IMR-90 (cell line): ENCODE measurements around the gene PASD1. TPM values are rescaled to one million over a fixed set of nuclear protein-coding genes. Genes with fewer than 3 reads are reported as not detected.

Experiments
- ATAC-seq: fragments of 200-7000 bp; cut with Tn5 transposase; 2 replicates; pipeline ENCODE4 v1.9.1; 2020; ENCODE audit warnings: low read depth, mild to moderate bottlenecking, moderate library complexity
- BruUV-seq: library from RNA; stranded (reverse); fragments of 400-500 nt; replicated peaks from 2 replicates; lab custom pipeline; 2021; lab: Mats Ljungman, UMichigan
- CTCF ChIA-PET: fragments of 300-600 bp; formaldehyde crosslinking; extraction: SDS; loops from one replicate; lab custom pipeline; 2021; ENCODE audit warnings: antibody characterized with exemption; lab: Yijun Ruan, JAX
- POLR2A ChIA-PET: fragments of 300-600 bp; sonication (Branson Sonifier 250); formaldehyde crosslinking; loops from one replicate; lab custom pipeline; 2022; ENCODE audit warnings: antibody characterized with exemption; ENCODE audit not compliant: unreplicated experiment; lab: Charles Lee
- DNase-seq: peaks from one replicate; pipeline ENCODE4 v3.0.0; 2013
- H2AFZ ChIP-seq: replicated peaks from 2 replicates; pipeline ENCODE3; 2013; ENCODE audit warnings: low read length, mild to moderate bottlenecking; ENCODE audit not compliant: poor library complexity
- H2AK5ac ChIP-seq: 2 replicates; pipeline ENCODE4 v1.6.1; 2013; ENCODE audit warnings: low read depth, low read length, inconsistent platforms
- H2AK9ac ChIP-seq: replicated peaks from 2 replicates; pipeline ENCODE3; 2013; ENCODE audit warnings: mild to moderate bottlenecking, low read depth, low read length, moderate library complexity; ENCODE audit not compliant: poor library complexity
- H2BK120ac ChIP-seq: 2 replicates; pipeline ENCODE4 v1.6.1; 2013; ENCODE audit warnings: low read depth, low read length, inconsistent platforms
- H2BK15ac ChIP-seq: 3 replicates; pipeline ENCODE4 v1.6.1; 2013; ENCODE audit warnings: low read depth, low read length, inconsistent platforms
- H2BK20ac ChIP-seq: 2 replicates; pipeline ENCODE4 v1.6.1; 2013; ENCODE audit warnings: low read depth, mild to moderate bottlenecking, inconsistent platforms, low read length, moderate library complexity
- H2BK5ac ChIP-seq: 2 replicates; pipeline ENCODE4 v1.6.1; 2013; ENCODE audit warnings: mild to moderate bottlenecking, low read depth, low read length, inconsistent platforms; ENCODE audit not compliant: poor library complexity, severe bottlenecking
- H3K14ac ChIP-seq: replicated peaks from 2 replicates; pipeline ENCODE4 v1.6.1; 2013; ENCODE audit warnings: low read depth, low read length, inconsistent platforms
- H3K18ac ChIP-seq: 2 replicates; pipeline ENCODE4 v1.6.1; 2013; ENCODE audit warnings: low read depth, low read length, control low read depth
- H3K23ac ChIP-seq: 2 replicates; pipeline ENCODE4 v1.6.1; 2013; ENCODE audit warnings: low read depth, low read length, inconsistent platforms
- H3K27ac ChIP-seq: 2 replicates; pipeline ENCODE4 v1.5.1; 2013; ENCODE audit warnings: mild to moderate bottlenecking, control low read depth, low read length; ENCODE audit not compliant: insufficient read depth
- H3K27me3 ChIP-seq: 2 replicates; pipeline ENCODE4 v1.6.1; 2013; ENCODE audit warnings: low read length; ENCODE audit not compliant: control insufficient read depth, insufficient read depth
- H3K36me3 ChIP-seq: 2 replicates; pipeline ENCODE4 v1.6.1; 2013; ENCODE audit warnings: low read length, mixed read lengths; ENCODE audit not compliant: control insufficient read depth, insufficient read depth
- H3K4ac ChIP-seq: 2 replicates; pipeline ENCODE4 v1.6.1; 2013; ENCODE audit warnings: low read depth, low read length, inconsistent platforms
- H3K4me1 ChIP-seq: 2 replicates; pipeline ENCODE4 v1.6.1; 2013; ENCODE audit warnings: low read length, mixed read lengths; ENCODE audit not compliant: control insufficient read depth, insufficient read depth
- H3K4me2 ChIP-seq: 2 replicates; pipeline ENCODE4 v1.6.1; 2013; ENCODE audit warnings: low read depth, mild to moderate bottlenecking, control low read depth, low read length, moderate library complexity
- H3K4me3 ChIP-seq: 2 replicates; pipeline ENCODE4 v1.5.1; 2013; ENCODE audit warnings: low read depth, mild to moderate bottlenecking, control low read depth, low read length, moderate library complexity; ENCODE audit not compliant: insufficient read depth
- H3K56ac ChIP-seq: 2 replicates; pipeline ENCODE4 v1.6.1; 2013; ENCODE audit warnings: low read length, inconsistent platforms; ENCODE audit not compliant: insufficient read depth; ENCODE audit errors: extremely low read depth
- H3K79me1 ChIP-seq, 2 experiments: 2 replicates each; pipeline ENCODE4 v1.6.1; 2013; ENCODE audit warnings: low read length in 2 of 2, inconsistent platforms in 1 of 2, low read depth in 1 of 2
- H3K9ac ChIP-seq: 2 replicates; pipeline ENCODE4 v1.6.1; 2013; ENCODE audit warnings: low read depth, low read length, control low read depth
- H3K9me1 ChIP-seq: 2 replicates; pipeline ENCODE4 v1.6.1; 2013; ENCODE audit warnings: low read length, inconsistent platforms; ENCODE audit not compliant: insufficient read depth
- H3K9me3 ChIP-seq: 2 replicates; pipeline ENCODE4 v1.6.1; 2013; ENCODE audit warnings: low read length; ENCODE audit not compliant: control insufficient read depth, insufficient read depth
- H4K20me1 ChIP-seq: 2 replicates; pipeline ENCODE4 v1.6.1; 2013; ENCODE audit warnings: low read length, inconsistent platforms; ENCODE audit not compliant: insufficient read depth
- H4K5ac ChIP-seq: 2 replicates; pipeline ENCODE4 v1.6.1; 2013; ENCODE audit warnings: mild to moderate bottlenecking, low read depth, low read length, control low read depth
- H4K8ac ChIP-seq, 2 experiments: 2 replicates each; pipeline ENCODE4 v1.6.1; 2013; ENCODE audit warnings: low read depth in 2 of 2, low read length in 2 of 2, control low read depth in 1 of 2, inconsistent platforms in 1 of 2
- H4K91ac ChIP-seq: 2 replicates; pipeline ENCODE4 v1.6.1; 2013; ENCODE audit warnings: low read depth, low read length, inconsistent platforms; ENCODE audit not compliant: insufficient read depth
- BHLHE40 ChIP-seq: fragments of 150-350 bp; IDR thresholded peaks from 2 replicates; pipeline ENCODE4 v1.6.1; 2016; ENCODE audit warnings: mild to moderate bottlenecking, low read depth, low read length
- CEBPB ChIP-seq: IDR thresholded peaks from 2 replicates; pipeline ENCODE4 v1.6.1; 2012; ENCODE audit warnings: low read depth, low read length, improper control_type of control experiment
- CHD1 ChIP-seq: IDR thresholded peaks from 2 replicates; pipeline ENCODE4 v1.6.1; 2012; ENCODE audit warnings: low read depth, low read length, improper control_type of control experiment
- FOS ChIP-seq: fragments of 150-350 bp; IDR thresholded peaks from 2 replicates; pipeline ENCODE4 v1.6.1; 2016; ENCODE audit warnings: low read depth, low read length
- MAFK ChIP-seq: IDR thresholded peaks from 2 replicates; pipeline ENCODE4 v1.6.1; 2012; ENCODE audit warnings: low read depth, low read length, improper control_type of control experiment
- MXI1 ChIP-seq: IDR thresholded peaks from 2 replicates; pipeline ENCODE4 v1.6.1; 2012; ENCODE audit warnings: low read depth, mild to moderate bottlenecking, low read length, moderate library complexity, borderline replicate concordance
- NFE2L2 ChIP-seq: fragments of 150-350 bp; IDR thresholded peaks from 2 replicates; pipeline ENCODE4 v1.6.1; 2016; ENCODE audit warnings: low read depth, mild to moderate bottlenecking, low read length
- POLR2A ChIP-seq: IDR thresholded peaks from 2 replicates; pipeline ENCODE4 v1.6.1; 2012; ENCODE audit warnings: mild to moderate bottlenecking, low read depth, low read length
- RAD21 ChIP-seq: IDR thresholded peaks from 2 replicates; pipeline ENCODE4 v1.6.1; 2012; ENCODE audit warnings: low read length, improper control_type of control experiment
- RCOR1 ChIP-seq: IDR thresholded peaks from 2 replicates; pipeline ENCODE4 v1.6.1; 2012; ENCODE audit warnings: mild to moderate bottlenecking, low read length, improper control_type of control experiment; ENCODE audit not compliant: insufficient replicate concordance
- SMC3 ChIP-seq: fragments of 150-350 bp; IDR thresholded peaks from 2 replicates; pipeline ENCODE4 v1.6.1; 2016; ENCODE audit warnings: low read depth, mild to moderate bottlenecking, antibody characterized with exemption, low read length, moderate library complexity
- WGBS, 2 experiments: methylation state at CpG; one replicate each; pipeline versions ENCODE4 v1.1.5 to v1.1.7; 2013; ENCODE audit warnings: missing lambda C conversion rate in 2 of 2; ENCODE audit not compliant: insufficient read length in 1 of 2; ENCODE audit errors: extremely low coverage in 2 of 2; 5-methylcytosine and 5-hydroxymethylcytosine counted together
- dilution Hi-C: fragments of 300-500 bp; cut with HindIII; formaldehyde crosslinking; loops from one replicate; pipeline ENCODE4 v1.14.3; 2018; ENCODE audit warnings: low sequenced_read_pairs; ENCODE audit not compliant: unreplicated experiment
- in situ Hi-C: fragments of 300-500 bp; cut with MboI; formaldehyde crosslinking; loops from 3 replicates; pipeline ENCODE4 v1.14.3; 2019; ENCODE audit warnings: low sequenced_read_pairs, inconsistent platforms, mixed read lengths
- intact Hi-C: fragments of 100-400 bp; cut with micrococcal nuclease; formaldehyde crosslinking; loops from 2 replicates; pipeline ENCODE4 v1.10.0; 2022
- polyA plus RNA-seq, 3 experiments: library from polyadenylated mRNA; depleted of rRNA; stranded (reverse); fragments of >200 nt; gene quantifications; 2 replicates each; pipeline ENCODE4 v1.2.3, GENCODE V29; 2012; ENCODE audit warnings: low replicate concordance in 1 of 3
- total RNA-seq: library from RNA; depleted of rRNA; stranded (reverse); fragments of >200 nt; gene quantifications from 2 replicates; pipeline ENCODE4 v1.2.3, GENCODE V29; 2012
- TF ChIP-seq, protein P1 (sequence below): fragments of 150-350 bp; IDR thresholded peaks from 2 replicates; pipeline ENCODE4 v1.6.1; 2016; ENCODE audit warnings: low read depth, mild to moderate bottlenecking, low read length, moderate library complexity, borderline replicate concordance
- TF ChIP-seq, protein P2 (sequence below): fragments of 150-350 bp; IDR thresholded peaks from 2 replicates; pipeline ENCODE4 v1.6.1; 2017; ENCODE audit warnings: mild to moderate bottlenecking, antibody characterized with exemption, low read length, low read depth

Gene PASD1
- total and polyA plus RNA-seq, 2 of the 4 experiments (the other 2 are of a cell fraction), result not detected

DNA sequence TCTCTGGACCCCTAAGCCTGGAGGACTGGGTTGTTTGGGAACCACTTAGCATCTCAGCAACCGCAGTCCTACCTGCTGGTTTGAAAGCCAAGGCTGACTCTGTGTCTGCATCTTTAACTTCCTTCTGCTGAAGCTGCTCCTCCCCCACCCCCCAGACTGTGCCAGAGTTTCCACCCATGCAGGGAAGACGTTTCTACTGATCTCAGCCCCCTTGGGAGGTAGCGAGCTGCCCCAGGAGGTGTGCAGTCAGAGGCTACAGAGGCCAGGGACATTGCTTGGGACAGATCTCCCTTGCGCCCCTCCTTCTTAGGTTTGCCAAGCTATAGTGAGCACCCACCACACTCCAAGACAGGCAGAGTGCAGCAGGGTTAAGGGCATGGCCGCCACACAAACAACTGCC, 147.7 kb downstream of the PASD1 start:
- in situ Hi-C loops (no loop called here), dilution Hi-C loops (no loop called here)
- POLR2A ChIA-PET, result no interaction called here

More for the DNA sequence above, 147.7 kb downstream of the PASD1 start:
- Histone ChIP-seq H2AK5ac (no peak overlapping the region), H4K5ac (no peak overlapping the region), H3K56ac (no peak overlapping the region), H3K27me3 (no peaks in the 10 kb centered on the region; the same call in 1 of the 2 replicates), H2AFZ (no peak overlapping the region), H3K14ac (no peak overlapping the region), H2BK15ac (no peak overlapping the region), H2BK120ac (no peak overlapping the region), H2BK5ac (no peak overlapping the region), H3K4me2 (no peak overlapping the region), H4K20me1 (no peaks in the 10 kb centered on the region), H3K4me1 (no peaks in the 10 kb centered on the region), H3K9me1 (no peaks in the 10 kb centered on the region), H3K9ac (no peak overlapping the region), H3K36me3 (no peaks in the 10 kb centered on the region), H3K27ac (no peak overlapping the region), H4K8ac (no peak overlapping the region), H3K4ac (no peak overlapping the region), H3K4me3 (no peak overlapping the region), H3K23ac (no peak overlapping the region), H3K79me1 (no peaks in the 10 kb centered on the region), H4K91ac (no peak overlapping the region), H2AK9ac (no peak overlapping the region), H2BK20ac (no peak overlapping the region), H3K9me3 (peaks cover 3% of the 10 kb centered on the region; the same call in 1 of the 2 replicates), H3K18ac (no peak overlapping the region)
- DNase-seq (no peak), ATAC-seq (no peak)
- 41% methylated on average over 2 of the region's 5 CpGs; no CpG with 5 or more reads in 1 of the 2 experiments for WGBS, 2 experiments
- BruUV-seq, result no TSS peak
- TF ChIP-seq CEBPB (no peak), RAD21 (no peak), NFE2L2 (no peak), SMC3 (no peak), CHD1 (no peak), MXI1 (no peak), POLR2A (no peak), FOS (no peak), RCOR1 (no peak), MAFK (no peak), BHLHE40 (no peak)
- TF ChIP-seq, protein P1, sequence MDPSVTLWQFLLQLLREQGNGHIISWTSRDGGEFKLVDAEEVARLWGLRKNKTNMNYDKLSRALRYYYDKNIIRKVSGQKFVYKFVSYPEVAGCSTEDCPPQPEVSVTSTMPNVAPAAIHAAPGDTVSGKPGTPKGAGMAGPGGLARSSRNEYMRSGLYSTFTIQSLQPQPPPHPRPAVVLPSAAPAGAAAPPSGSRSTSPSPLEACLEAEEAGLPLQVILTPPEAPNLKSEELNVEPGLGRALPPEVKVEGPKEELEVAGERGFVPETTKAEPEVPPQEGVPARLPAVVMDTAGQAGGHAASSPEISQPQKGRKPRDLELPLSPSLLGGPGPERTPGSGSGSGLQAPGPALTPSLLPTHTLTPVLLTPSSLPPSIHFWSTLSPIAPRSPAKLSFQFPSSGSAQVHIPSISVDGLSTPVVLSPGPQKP, result no peak
- TF ChIP-seq, protein P2, sequence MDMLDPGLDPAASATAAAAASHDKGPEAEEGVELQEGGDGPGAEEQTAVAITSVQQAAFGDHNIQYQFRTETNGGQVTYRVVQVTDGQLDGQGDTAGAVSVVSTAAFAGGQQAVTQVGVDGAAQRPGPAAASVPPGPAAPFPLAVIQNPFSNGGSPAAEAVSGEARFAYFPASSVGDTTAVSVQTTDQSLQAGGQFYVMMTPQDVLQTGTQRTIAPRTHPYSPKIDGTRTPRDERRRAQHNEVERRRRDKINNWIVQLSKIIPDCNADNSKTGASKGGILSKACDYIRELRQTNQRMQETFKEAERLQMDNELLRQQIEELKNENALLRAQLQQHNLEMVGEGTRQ, result no peak
- intact Hi-C loops, result no loop called here
- CTCF ChIA-PET, result no interaction called here
